Left hindlimb (tissue), 1 donor: ENCODE data around the gene CLNK.

ENCODE experiments used
- DNase-seq: peaks from one replicate; pipeline ENCODE4 v3.0.0-alpha.2; 2018

CLNK gene

DNA sequence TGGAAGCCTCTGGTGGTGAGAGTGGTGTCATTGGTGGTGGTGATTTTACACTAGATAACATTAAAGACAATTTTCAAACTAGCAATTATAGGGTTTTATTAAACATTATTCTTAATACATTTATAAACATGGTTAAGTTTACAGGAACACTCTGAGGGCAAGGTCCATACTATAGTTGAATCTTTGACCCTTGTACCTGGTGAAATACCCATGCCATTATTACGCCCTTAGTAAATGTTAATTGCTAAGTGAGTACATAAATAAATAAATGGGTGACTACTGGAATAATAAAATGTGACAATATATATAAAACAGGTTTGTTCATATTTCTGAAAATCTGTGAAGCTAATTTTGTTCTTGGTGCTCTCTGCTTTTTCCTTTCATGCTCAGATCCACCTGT lies 13.6 kb upstream of the CLNK start:
- no peak for DNase-seq

DNA sequence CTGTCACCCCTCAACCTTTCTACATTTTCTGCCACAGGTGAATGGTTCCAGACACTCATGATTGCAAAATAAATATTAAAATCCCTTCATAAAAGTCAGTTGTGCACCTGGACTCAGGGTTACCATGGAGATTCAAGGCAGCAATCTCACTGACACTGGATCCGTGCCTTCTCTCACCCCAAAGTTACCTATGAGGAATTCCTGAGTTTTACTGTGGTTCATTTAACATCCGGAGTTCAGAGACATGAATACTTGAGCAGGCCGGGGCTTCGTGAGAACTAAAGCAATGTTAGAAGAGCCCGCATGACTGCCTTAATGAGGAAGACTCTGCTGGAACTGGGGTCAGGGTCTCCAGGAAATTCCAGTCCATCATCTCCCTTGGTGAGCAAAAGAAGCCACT lies 12.5 kb upstream of the CLNK start:
- no peak for DNase-seq

DNA sequence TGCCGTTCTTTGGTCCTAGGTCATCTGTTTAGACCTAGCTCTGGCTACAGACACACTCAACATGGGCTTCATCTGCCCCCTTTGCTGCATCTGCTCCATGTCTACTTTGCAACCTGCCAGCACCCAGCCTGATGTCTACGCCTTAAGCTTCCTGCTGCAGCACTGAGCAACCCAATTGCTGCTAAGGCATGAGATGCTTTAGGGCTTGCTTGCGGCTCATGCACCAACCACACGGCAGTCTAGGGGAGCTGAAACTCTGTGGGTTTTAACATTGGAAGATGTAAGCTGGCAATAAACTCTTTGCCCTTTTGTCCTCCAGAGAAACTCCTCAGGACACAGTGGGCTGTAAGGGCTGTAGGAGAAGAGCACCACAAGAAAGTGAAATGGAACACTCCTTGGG lies 11.7 kb upstream of the CLNK start:
- no peak for DNase-seq

DNA sequence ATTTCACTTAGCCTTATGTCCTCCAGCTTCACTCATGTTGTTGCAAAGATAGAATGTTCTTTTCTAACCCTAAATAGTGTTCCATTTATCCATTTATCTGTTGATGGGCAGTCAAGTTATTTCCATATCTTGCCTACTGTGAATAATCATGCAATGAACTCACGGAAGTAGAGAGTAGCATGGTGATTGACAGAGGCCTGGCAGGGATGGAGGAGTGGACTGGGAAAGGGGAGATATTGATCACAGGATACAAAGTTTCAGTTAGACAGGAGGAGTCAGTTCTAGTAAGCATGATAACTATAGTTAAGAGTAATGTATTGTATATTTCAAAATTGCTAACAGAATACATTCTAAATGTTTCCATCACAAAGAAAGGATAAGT lies 10.3 kb upstream of the CLNK start:
- no peak for DNase-seq

DNA sequence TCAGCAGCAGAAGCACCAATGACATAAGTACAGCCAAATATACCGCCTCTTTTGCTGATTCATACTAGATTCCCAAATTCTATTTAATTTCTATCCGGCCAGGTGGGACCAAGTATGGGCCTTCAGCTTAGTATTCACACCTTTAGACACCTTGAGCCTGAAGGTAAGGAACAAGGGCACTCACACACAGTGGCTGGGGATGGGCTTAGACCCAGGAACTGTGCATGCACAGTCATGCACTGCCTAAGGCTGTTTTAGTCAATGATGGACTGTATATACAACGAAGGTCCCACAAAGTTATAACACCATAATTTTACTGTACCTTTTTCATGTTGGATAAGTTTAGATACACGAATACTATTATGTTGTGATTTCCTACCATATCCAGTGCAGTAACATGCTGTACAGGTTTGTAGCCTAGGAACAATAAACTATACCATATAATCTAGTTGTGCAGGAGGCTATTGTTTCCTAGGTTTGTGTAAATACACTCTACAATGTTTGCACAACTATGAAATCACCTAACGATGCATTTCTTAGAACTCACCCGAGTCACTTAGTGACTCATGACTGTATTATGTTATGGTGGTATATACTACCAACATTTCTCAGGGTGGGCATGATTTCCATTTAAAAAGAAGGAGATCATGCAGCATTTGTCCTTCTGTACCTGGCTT lies 9.7 kb upstream of the CLNK start:
- no peak for DNase-seq

DNA sequence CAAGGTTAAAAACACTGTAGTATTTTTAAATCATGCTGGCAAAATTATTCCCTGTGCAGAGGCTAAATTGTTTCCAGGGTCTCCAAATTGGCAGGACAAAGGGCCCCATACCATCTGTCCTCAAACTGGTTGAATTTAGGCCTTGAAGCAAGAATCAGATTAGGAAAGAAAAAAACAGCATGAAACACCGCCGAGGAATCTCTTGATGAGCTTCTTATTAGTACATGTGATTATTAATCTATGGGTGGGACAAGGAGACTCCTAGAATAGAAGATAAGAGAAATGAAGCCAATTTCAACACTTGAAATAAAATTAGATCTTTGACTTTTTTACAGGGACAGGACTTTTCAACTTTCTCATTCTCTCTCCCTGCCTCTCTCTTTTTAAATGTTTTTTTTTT lies 7.1 kb upstream of the CLNK start:
- no peak for DNase-seq

DNA sequence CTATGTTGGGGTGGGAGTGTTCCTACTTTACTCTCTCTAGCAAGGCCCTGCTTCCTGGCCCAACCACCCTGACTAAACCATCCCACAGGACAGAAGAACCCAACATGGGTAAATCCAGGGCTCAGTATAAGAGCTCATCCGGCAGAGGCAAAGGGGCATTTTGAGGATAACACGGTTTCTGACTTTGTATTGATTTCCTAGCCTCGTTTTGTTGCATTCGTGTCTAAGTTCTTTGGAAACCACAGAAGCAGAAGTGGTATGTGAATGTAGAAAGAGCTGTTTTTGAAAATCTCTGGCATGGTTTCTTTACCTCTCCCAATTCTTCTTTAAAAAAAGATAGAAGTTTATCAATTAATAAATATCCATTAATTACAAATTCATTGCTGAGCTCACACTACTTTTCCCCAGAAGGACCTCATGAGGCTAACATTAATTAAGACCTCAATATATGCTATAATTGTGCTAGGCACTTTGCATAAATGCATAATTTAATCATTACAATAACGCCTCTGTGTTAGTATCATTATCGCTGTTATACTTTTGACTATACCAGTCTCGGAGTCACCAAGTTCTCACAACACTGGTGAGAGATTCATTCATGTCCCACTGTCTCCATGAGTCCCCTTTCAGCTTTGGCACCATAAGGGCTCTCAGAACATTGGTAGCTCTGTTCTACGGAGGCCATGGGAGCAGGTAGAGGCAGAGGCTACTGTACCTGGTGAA lies 5.8 kb upstream of the CLNK start:
- DNase-seq: no peak

DNA sequence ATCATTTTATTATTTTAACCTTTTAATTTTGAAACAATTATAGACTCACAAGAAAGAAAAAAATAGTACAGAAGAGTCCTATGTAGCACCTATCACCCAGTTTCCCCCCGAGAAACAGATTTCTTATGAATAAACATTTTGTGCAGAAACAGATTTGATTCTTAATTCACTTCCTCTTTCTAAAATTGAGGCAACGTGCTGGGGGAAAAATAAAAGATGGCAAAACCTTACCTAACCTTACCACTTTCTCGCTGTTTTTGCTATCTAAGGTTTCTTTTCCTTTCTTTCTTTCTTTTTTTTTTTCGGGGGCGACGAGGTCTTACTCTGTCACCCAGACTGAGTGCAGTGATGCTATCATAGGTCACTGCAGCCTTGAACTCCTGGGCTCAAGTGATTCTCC lies 4.3 kb upstream of the CLNK start:
- DNase-seq: no peak

DNA sequence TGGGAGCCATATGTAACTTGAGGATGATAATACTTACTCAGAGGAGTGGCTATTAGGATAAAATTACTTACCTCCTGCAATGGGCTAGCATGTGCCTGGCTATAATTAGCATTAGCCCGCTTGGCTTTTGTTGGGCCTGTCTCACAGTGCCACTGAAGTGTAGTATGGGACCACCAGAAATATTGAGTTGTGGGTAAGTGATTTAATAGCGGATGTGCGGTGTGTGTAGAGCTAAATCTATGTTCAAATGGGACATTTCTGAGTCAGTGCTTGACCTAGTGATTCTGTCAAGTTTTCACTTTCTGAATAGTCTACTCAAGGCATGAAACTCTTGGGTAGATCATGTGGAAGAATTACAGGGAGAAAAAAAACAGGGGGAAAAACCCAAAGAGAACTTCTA lies 3.5 kb upstream of the CLNK start:
- no peak for DNase-seq

DNA sequence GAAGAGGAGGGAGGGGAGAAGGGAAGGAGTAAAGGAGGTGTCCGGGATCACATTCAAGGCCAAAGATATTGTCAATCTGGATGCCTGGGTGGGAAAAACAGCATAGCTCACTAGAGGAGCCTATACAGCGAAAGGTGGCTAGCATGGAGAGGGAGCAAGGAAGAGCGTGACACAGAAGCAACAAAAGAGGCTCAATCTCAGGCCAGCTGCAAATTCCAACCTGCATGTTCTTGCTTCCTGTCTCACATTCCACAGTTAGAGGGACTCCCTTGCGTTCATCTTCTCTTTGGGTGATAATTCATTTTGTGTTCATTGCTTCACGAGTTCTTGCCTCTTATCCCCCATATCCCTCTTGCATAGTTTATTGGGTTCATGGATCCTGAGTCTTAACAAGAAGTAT lies 3.0 kb upstream of the CLNK start:
- DNase-seq: no peak

DNA sequence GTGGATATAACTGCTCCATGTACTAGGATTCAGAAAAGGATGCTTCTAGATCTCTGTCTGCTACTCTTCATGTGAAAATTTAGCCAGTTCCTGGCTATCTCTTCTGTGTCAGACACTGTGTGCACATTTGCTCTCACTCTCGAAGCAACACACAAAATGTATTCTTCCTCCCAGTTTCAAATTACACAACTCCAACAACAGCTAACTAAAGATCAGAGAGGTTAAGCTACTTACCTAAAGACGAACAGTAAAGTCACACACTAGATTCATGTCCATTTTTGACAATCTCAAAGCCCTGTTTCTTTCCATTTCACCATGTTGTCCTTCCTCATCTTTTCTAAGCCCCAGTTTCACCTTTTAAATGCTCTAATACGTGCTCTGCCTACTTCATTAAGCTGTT lies 2.2 kb downstream of the CLNK start:
- no peak for DNase-seq

DNA sequence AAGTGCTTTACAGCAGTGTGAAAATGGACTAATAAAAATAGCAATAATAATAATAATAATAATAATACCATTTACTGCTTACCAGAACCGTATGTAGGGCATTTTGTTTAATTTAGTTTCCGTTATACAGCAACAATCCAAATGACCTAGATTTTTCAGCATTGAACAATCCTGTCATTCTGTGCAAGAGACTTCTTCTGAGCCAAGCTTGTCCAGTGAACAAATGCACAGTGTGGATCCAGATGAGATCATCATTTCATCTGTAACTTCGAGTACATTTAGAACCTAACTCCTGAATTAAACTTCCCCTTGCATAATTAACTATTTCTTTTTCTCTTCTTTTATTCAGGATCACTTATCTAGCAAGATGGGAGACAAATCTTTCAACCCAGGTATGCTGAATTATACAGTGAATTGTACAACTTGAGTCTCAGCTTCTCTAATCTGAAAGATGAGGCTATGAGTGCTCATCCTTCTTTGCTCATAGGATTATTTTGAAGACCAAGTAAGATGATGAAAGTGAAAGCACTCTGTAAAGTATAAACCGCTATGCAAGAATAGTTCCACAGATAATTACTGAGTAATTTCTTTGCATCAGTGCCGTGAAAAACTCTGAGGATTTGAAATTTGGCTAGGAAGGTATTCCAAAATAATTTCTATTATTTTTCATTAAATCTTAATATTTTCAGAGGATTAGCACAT lies 6.6 kb downstream of the CLNK start:
- no peak for DNase-seq

DNA sequence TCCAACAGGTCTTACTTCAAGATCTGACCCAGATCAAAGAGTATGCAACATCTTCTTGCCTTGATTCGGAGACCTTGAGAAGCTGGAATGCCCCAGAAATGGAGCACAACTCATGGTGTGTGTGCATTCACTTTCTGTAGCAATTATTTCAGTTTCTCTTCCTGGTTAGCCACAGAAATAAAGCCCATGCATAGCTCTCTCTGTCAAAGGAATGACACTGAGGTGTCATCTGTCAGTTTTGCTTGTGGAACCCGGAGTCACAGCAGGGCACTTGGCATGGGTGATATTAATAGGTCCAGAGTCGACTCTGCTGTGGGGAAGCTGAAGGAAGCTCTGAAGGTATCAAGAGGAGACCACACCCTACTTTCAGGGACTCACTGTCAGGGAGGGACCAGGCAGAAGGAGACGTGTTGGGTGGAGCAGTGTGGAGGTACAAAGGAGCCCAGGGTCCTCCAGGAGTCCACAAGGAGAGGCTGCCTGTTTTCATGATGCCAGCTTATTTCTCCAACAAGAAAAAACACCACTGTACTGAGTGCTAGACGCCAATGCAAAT lies 10.7 kb downstream of the CLNK start:
- DNase-seq: no peak

DNA sequence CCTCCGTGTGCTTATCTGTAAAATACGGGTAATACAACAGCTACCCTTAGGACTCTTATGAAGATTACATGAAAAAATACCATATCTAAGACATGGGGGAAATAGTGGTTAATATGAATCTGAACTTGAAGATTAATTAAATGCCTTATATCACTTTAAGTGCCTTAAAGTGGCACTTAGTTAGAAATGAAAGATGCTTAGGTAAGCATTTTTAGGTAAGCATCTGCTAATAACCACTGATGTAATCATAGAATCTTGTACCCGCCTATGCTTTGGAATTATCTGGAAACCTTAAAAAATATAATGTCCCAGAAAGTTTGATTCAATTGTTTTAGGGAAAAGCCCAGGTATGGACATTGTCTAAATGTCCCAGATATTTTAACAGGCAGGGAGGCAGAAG lies 12.2 kb downstream of the CLNK start:
- DNase-seq: no peak

DNA sequence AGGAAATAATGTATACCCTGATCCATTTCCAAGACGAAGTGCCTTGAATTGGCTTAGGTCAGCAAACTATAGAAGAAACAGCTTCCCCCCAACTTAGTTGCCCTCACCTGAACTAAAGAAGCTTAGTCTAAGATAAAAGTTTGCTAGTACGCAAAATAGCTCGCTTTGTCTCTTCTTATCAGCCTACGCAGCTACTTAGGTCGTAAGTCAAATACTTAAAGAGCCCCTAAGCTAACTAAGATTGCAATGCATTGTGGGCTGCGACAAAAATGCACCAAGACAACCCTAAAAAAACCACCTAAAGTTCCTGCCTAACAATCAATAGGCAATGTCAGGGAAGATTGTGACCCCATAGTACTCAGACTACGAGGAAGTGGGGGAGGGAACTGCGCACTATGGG lies 12.8 kb downstream of the CLNK start:
- DNase-seq: no peak

DNA sequence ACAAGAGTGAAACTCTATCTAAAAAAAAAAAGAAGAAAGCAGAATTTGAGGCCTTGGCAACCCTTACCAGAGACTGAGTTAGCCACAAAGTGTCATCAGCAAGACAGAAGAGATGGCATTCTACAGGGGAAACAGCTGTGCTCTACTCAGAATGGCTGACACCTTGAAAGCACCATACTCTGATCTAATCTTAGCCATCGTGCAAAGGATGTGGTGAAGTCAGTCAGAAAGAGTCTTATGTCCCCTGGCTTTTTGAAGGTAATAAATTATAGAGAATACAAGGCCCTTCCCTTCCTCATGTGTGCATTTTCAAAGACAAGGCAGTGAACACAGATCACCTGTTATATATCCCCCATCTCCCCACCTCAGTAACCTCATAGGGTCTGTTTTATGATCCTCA lies 13.2 kb downstream of the CLNK start:
- DNase-seq: no peak

DNA sequence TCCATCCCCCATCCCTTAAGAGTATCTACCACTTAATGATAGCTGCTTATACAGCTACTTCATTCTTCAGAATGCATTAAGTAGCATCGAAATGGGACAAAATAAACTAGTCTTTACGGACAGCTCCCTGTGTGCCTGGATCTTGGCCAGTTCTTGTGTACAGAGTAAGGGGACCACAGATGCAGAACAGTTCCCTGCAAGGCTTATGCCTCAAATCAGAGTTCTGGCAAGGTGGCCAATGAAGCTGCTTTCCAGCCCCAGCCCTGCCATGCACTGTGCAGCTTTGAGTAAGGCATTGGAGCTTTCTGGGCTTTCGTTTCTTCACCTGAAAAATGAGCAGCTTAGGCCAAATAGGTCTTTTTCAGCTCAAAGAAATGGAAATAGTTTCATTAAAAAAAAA lies 14.2 kb downstream of the CLNK start:
- DNase-seq: no peak

DNA sequence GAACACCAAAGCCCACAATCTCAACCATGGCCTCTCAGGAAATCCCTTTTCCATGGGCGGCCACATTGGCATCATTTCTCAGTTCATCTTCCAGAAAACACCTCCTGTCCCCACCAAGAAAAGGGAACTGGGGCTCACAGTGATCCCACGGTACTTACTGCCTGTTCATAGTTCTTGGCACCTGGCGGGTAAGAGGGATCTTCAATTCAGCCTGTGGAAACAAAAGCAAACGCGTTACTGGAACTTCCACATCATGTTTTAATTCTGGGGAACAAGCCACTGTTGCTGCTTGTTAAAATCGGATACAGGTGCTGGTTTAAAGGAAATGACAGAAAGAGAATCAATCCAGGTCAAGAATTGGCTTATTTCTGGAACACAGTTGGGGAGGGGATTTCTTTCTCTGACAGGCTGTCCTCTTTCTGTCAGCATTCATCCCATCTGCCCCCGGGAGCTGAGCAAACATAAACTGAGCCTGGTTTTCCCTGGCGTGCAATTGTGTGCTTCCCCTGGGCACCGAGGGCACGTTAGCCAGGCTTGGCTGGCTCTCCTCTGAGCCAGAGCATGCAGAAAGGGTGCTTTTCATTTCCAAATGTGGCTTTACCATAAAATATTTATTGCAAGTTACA lies 16.8 kb downstream of the CLNK start:
- DNase-seq: no peak

DNA sequence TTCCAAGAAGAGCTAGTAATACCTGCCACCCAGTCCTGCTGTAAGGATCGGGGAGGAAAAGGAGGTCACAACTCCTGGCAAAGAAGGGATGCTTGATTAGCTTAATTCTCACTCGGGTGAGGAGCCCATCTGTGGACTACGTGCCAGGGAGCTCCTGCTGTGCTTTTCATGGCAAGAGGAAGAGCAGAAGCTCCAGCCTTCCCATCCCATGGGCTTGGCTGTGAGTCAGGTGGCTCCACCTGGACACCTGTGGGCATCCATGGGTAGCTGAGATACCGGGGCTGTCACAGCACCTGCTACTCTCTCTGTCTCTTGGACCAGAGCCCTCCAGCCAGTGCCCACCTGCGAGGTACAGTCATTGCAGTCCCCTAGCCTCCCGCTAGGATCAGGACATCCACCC lies 18.0 kb downstream of the CLNK start:
- DNase-seq: no peak

DNA sequence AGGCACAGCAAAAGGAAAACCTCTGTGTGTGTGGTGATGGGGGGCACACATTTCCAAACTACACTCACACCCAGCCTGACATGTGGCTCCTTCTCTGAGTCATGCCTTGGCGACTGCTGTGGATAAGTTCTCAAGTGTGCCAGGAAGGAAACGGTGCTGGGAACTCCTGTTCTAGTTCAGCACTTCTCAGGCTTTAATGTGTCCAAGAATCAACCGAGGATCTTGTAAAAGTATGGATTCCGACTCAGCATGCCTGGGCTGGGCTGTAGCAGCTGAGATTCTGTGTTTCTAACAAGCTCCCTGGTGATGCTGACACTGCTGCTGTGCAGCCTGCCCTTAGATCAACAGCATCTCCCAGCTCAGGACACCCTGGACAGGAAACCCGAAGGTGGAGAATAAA lies 20.2 kb downstream of the CLNK start:
- DNase-seq: peak; percentile 56

DNA sequence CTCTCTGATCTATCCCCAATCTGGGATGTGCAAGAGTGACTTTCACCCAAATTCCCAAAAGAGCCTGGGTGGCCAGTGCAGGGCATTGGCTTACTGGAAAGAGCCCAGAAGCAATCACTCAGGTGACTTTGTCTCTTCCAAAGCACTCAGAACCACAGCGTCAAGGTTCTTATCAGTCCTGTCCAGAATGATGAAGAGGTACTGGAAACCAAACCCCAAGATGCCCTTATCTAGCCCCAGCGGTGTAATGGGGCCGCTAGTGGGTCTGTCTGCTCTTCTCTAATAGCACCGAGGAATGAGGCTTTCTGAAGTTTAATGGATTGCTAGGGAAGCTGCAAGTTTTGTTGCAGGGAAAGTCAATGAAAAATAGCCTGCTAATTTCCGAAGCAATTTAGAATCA lies 21.6 kb downstream of the CLNK start:
- DNase-seq: no peak

DNA sequence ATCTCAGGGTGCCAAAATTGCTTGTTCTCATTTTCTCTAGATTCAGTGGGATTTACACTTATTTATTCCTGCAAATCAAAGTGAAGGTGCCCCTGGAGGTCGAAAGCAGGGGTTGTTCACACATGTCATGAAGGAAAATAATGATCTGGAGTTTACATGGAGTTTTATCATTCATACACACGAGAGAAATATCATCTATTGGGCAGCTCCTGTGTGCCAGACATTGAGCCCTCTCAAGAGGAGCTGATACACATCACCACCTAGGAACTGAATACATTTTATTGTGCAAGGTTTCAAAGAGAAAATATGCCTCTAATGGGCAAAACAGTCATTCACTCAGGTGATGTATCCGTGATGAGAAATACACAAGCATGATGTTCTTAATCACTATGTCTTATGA lies 23.5 kb downstream of the CLNK start:
- DNase-seq: no peak

DNA sequence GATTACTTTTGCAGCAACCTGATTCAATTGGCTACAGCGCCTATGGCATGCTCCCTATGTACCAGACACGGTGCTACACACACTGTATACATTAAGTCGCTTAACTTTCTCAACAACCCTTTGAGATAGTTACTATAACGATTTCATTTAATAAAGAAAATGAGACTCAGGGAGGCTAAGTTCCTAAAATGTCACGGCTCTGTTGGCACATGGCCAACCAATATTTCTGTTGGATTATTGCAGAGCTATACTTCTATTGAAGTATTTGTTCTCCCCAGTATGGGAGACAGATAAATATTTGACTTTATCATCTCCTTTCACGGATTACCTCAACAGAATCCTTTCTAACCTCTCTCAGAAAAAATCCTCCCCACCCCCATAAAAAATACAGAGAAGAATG lies 25.3 kb downstream of the CLNK start:
- DNase-seq: no peak

DNA sequence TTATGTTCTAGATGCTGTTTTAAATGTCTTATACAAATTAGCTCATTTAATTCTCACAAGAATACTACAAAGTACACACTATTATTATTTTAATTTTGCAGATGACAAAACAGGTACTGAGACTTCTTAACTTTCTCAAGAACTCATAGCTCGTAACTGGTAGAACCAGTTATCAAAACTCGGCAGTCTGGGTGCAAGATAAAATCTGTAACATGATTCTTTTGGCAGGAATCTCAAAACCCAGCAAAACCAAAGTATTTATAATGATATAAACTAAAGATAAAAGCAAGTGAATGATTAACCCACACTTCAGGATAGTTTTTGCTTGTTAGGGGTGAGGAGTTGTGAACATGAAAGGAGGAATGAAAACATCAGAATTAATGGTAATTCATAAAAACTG lies 27.6 kb downstream of the CLNK start:
- no peak for DNase-seq
